ENCODE measurements around the gene SERPINB6. TPM values are rescaled to one million over a fixed set of nuclear protein-coding genes. Genes with fewer than 3 reads are reported as not detected.
"Not testable (repeated sequence)": the region's sequence is repeated elsewhere in the genome, so short reads cannot be mapped to it uniquely, and the experiment has no call there.

The SERPINB6 gene
- total RNA-seq, 1 donor from 2014 or later: 122 TPM

DNA sequence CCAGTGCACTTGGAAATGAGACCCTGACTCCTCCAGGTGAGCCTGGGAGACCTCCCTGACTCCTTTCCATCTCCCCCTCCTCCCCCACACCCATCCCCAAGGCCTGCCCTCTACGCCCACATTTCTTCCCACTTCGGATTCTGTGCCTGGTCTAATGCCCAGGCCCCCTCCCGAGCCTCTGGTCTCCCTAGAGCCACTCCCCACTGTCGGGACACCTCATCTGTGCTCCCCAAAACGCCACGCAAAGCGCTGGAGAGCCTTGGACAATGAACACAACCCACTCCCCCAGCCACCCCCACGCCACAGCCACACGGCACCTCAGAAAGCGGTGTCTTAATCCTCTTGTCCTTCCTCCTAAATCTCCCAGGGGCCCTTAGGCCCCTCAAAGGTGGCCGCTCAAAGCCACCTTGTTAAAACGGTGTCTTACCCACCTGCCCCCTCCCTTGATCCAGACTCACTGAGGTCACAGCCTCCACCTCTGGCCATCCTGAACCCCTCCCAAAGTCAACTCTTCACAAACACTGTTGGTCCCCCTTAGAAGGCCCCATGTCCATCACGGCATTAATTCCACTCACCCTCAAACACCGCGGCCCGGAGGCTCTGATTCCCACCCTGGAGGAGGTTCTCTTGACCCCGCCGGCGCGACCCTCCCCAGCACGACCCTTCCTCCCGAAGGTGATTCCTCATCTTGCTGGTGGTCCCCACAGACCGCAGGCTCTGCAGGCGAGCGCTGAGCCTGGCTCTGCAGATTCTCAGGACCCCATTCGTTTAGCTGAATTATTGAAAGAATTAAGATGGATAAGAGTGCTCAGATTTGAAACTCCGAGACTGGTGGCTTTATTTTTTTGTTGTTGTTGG, 69.5 kb downstream of the SERPINB6 start:
- intact Hi-C loops (cut with DNase I); DNase-seq (ENCODE audit: low spot score): not testable (repeated sequence)
- peak; percentile 7 for ATAC-seq

DNA sequence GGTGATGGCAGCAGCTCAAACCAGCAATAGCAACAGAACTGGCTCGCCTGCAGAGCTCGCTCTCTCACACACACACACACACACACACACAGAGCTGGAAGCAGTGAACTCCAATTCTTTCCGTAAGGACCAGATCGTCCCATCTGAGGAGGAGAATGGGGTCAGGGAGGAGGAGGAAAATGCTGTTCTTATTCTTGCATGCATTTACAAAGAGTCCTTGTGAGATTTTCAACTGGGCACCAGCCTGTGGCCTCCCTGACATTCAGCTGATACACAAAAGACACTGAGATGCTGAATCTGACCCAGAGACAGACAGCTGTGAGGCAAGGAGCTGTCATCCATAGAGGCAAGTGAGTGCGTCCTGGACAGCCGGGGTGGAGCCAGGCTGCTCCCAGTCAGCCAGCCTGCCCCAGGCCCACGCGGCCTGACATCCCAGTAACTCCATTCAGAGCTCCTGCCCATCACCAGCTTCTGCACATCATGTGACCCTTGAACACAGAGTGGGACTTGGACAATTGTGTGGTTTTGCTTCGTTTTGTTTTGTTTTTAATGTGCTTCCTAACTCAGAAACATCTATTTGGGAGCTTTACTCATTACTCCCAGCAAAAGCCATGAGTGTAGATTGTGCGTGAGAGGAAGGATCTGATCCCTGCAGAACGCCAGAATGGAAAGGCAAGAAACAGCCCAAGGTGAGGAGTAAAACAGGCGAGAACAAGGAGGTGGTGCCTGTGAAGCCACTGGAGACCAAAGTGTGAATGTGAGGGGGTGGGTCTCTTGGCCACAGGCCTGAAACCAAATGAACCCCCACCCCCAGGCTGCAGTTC, 70.3 kb downstream of the SERPINB6 start:
- ATAC-seq: peak; percentile 49
- DNase-seq (ENCODE audit: low spot score): no peak
- intact Hi-C loops (cut with DNase I): no loop called here

DNA sequence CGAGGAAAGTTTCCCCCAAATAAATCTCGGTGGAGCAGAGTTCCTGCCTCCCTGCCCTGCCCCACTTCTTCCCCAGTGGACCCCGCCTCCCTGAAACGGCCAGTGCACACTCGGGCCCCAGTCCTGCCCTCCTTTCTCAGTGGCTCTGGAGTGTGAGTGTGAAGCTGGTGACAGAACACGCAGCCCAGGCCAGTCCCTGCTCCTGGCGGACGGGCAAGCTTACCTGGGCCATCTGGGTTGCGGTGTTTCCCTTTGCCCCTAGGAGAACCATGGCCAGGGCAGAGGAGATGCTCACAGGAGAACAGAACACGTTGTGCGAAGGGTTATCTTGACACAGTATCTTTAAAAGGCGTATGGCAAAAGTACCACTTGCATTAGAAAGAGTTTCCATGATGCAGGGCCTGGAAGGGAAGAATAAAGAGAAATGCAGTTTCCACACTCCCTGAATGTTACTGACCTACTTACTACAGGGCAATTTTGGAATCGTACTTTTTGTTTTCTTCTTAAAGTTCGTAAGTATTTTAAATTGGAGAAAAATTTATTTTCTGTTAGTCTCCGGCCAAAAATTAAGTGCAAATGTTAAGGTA, 71.1 kb downstream of the SERPINB6 start:
- intact Hi-C loops (cut with DNase I): no loop called here
- DNase-seq (ENCODE audit: low spot score) (no peak), ATAC-seq (no peak)

DNA sequence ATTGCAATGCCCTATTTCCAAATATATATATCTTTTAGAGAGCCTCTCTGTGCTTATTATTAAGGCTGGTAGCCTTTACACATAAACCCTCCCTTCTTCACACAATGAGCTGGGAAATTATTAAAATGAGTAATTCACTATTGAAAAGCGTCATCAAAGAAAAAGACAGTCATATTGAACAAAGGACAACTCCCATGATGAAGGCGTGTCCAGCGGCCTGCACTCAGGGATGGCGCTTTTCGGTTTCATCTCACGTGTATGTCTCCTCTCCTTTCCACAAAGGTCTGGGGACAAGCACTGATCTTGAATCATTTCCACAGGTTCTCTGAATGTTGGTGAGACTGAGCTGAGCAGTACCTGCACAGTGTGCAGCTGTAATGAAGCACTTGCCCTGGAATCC, 71.8 kb downstream of the SERPINB6 start:
- ATAC-seq: no peak
- intact Hi-C loops (cut with DNase I): no loop called here
- DNase-seq (ENCODE audit: low spot score): no peak

Other genes starting within 250 kb of the SERPINB6 start
- 0.98 TPM for gene MYLK4, start 220.6 kb downstream of the SERPINB6 start, total RNA-seq
- 30.8 TPM for gene WRNIP1, start 206.2 kb downstream of the SERPINB6 start, total RNA-seq
- 46.1 TPM for gene SERPINB1, start 129.7 kb downstream of the SERPINB6 start, total RNA-seq
- 34.1 TPM for gene SERPINB9, start 68.3 kb downstream of the SERPINB6 start, total RNA-seq
- gene NQO2, start 28.3 kb upstream of the SERPINB6 start, total RNA-seq: 30.1 TPM
- gene RIPK1, start 96.9 kb upstream of the SERPINB6 start, total RNA-seq: 25.9 TPM
- 15.7 TPM for gene BPHL, start 147.1 kb upstream of the SERPINB6 start, total RNA-seq
- 53.1 TPM for gene TUBB2A, start 186.0 kb upstream of the SERPINB6 start, total RNA-seq

Data from sciatic nerve (tissue), 2 donors.